ENCODE measurements around the gene FOXP1. TPM values are rescaled to one million over a fixed set of nuclear protein-coding genes. Genes with fewer than 3 reads are reported as not detected.
A peak's percentile ranks its signal among the peaks of the same experiment; 100 is the strongest.

Gene FOXP1
- total and polyA plus RNA-seq, 8 donors = 13.4 to 74.1 (median 44.1) TPM

DNA sequence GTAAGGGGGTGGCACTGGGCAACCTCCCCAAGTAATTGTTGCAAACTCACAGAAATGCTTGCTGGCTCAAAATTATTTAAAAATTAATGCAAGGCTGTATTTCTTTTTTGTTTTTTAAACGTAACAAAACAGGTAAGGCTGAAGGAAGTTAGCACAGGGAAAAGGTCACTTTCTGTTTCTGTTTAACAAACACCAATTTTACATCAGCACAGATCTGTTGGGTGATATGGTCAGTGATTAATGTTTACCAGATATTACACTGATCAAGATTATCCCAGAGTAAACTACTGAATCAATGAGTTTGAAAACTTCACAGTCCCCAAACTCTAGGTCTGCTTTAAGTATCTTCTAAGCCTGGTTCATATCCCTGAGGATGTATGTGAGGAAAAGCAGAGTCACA, 558.0 kb downstream of the FOXP1 start:
- Histone ChIP-seq H3K9me3 (no peaks in the 10 kb centered on the region), H3K4me3 (no peak overlapping the region), H3K27me3 (no peaks in the 10 kb centered on the region), H3K4me1 (peaks cover 17 to 21% (median 17%) of the 10 kb centered on the region in 3 donors), H3K36me3 (no peaks in the 10 kb centered on the region), H3K27ac (peak overlapping the region in 2 of 4 donors; percentile 42 to 68)
- intact Hi-C loops (cut with DNase I) = no loop called here
- WGBS, 2 donors = 11 to 25% methylated on average over 1 of the region's 1 CpG
- no peak for FAIRE-seq
- TF ChIP-seq, protein P1, sequence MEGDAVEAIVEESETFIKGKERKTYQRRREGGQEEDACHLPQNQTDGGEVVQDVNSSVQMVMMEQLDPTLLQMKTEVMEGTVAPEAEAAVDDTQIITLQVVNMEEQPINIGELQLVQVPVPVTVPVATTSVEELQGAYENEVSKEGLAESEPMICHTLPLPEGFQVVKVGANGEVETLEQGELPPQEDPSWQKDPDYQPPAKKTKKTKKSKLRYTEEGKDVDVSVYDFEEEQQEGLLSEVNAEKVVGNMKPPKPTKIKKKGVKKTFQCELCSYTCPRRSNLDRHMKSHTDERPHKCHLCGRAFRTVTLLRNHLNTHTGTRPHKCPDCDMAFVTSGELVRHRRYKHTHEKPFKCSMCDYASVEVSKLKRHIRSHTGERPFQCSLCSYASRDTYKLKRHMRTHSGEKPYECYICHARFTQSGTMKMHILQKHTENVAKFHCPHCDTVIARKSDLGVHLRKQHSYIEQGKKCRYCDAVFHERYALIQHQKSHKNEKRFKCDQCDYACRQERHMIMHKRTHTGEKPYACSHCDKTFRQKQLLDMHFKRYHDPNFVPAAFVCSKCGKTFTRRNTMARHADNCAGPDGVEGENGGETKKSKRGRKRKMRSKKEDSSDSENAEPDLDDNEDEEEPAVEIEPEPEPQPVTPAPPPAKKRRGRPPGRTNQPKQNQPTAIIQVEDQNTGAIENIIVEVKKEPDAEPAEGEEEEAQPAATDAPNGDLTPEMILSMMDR (IDR thresholded peaks at IDR 0.05) = no peak
- DNase-seq = no peak
- ATAC-seq = peak in 3 of 4 donors; percentile 50 to 58 (median 56)

DNA sequence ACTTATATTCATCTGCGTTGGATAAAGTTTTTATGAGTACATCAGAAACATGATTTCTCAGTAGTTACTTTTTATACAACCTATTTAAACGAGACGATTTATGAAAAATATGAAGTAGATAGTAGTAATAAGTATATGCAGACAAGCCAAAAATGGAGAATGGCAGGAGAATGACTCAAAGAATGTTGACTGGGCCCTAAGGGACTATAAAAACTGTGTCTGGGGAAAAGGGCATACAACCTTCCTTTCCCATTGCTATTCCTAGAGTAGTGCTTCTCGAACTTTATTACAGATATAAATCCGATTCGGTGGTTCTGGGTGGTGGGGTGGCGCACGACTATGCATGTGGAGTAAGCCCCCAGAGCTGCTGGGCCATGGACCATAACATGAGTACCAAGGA, 558.5 kb downstream of the FOXP1 start:
- Histone ChIP-seq H3K4me1 (peaks cover 17 to 22% (median 21%) of the 10 kb centered on the region in 3 donors), H3K36me3 (no peaks in the 10 kb centered on the region), H3K27ac (peak overlapping the region in 2 of 4 donors; percentile 42 to 68), H3K4me3 (no peak overlapping the region), H3K9me3 (no peaks in the 10 kb centered on the region), H3K27me3 (no peaks in the 10 kb centered on the region)
- WGBS, 2 donors = 91 to 92% methylated on average over 8 of the region's 8 CpGs
- TF ChIP-seq, protein P1 (IDR thresholded peaks at IDR 0.05) = no peak
- ATAC-seq = no peak
- no peak for FAIRE-seq
- no peak for DNase-seq
- intact Hi-C loops (cut with DNase I) = no loop called here

DNA sequence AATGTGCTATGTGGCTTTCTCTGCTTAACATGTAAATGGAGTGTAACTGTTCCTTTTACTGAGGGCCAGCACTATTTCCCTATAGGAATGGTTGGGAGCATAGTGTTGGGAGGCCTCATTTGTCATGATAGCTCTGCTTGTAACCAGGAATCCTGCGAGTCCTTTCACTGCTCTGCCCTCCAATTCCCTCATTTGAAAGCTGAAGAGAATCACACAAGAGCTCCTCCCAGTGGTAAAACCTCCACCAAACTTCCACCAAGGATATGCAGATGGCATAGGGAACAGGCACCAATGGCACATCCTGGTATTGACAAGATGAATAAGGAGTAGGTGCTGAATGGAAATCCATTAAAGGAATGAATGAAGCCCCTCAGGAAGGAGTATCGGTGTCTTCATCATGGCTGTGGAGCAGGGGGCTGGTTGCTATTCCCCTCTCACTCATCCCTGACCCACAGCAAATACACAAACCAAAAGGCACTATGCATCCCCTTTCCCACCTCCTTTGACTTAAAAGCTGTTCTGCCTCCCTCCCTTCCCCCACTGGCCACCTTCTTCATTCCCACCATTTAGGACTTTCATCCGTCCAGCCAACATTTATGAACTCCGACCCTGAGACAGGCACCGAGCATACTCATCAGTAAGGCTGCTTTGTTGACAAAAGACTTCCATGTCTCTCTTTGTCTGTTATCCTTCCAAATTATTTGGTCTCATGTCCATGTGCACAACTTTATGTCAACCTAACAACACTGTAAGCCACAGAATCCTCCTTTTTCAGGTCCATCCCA, 560.8 kb downstream of the FOXP1 start:
- FAIRE-seq = no peak
- WGBS, 2 donors = 88 to 93% methylated on average over 5 of the region's 5 CpGs

DNA sequence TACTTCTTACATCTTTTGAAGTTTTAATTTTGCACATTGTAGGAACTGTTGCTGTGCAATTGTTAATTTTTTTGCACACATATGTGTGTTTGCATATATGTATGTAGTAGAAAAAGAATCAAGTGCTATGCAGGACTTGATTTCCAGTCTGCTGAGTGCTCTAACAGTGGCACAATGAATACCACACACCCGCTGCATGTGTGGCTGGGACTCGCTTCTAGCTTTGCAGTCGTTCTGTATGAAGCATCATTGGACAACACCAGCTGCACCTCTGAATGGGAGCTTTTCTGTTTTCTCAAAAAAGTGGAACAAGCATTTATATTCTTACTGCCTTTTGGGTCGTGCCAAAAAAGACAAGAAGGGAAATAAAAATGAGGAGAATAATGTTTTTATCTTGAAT, 564.7 kb downstream of the FOXP1 start:
- Histone ChIP-seq H3K4me1 (peaks cover 0 to 24% (median 0%) of the 10 kb centered on the region in 3 donors), H3K27ac (no peak overlapping the region), H3K9me3 (no peaks in the 10 kb centered on the region), H3K27me3 (no peaks in the 10 kb centered on the region), H3K4me3 (no peak overlapping the region), H3K36me3 (peaks cover 0 to 3% (median 0%) of the 10 kb centered on the region in 3 donors)
- 82% methylated on average over 4 of the region's 4 CpGs for WGBS, 2 donors
- FAIRE-seq = no peak
- DNase-seq = no peak
- intact Hi-C loops (cut with DNase I) = no loop called here
- ATAC-seq = no peak
- TF ChIP-seq, protein P1 (IDR thresholded peaks at IDR 0.05) = no peak

More for the DNA sequence above, 560.8 kb downstream of the FOXP1 start:
- ATAC-seq (no peak), DNase-seq (no peak)
- H3K27me3 ChIP-seq = no peaks in the 10 kb centered on the region
- no peak overlapping the region for H3K27ac ChIP-seq
- no peaks in the 10 kb centered on the region for H3K36me3 ChIP-seq
- H3K4me1 ChIP-seq = peaks cover 17 to 25% (median 21%) of the 10 kb centered on the region in 3 donors
- no peak overlapping the region for H3K4me3 ChIP-seq
- no peaks in the 10 kb centered on the region for H3K9me3 ChIP-seq
- intact Hi-C loops (cut with DNase I) = no loop called here
- TF ChIP-seq, protein P1 (IDR thresholded peaks at IDR 0.05) = no peak
